ENCODE results near the gene SCYGR3.

DNA sequence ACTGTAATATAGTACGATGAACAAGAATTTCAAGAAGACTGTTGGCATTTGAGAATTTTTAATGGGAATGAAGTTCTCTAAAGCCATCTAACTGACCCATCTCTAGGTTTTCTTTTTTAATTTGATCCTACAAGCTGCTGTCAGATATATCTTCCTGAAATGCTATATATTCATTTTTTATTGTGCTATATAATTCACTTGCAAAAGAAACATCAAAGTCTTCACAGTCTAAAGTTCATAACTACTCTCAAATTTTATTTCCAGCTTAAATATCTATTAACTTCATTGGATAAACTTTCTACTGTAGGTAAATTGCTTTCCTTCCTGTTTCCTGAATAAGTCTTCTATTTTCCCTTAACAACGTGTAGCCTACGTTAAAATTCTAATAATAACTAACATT is 12.3 kb downstream of the SCYGR3 start:
- no peak for TF ChIP-seq CTCF (IDR thresholded peaks at IDR 0.05; ENCODE audit: low read length)
- TF ChIP-seq EZH2 (optimal IDR thresholded peaks at IDR 0.05; ENCODE audit: low read depth, low read length) = no peak
